Activated CD4-positive, CD25-positive, alpha-beta regulatory T cell treated with anti-CD3 and anti-CD28 coated beads, Interleukin-2, amount 50 U/mL, for 24 hours (primary cell): Measurements from ENCODE around the gene THADA.

Experiments
- ATAC-seq, 2 donors: fragments of 150-1000 bp; cut with Tn5 transposase; one replicate each; pipeline ENCODE4 v1.10.0; 2021; ENCODE audit warnings: mild to moderate bottlenecking in 1 of 2, moderate library complexity in 1 of 2

THADA gene

GRCh38 chr2:43265421-43265820, 330.4 kb downstream of the THADA start:
- no peak for ATAC-seq

GRCh38 chr2:43265001-43265400, 330.8 kb downstream of the THADA start:
- no peak for ATAC-seq

GRCh38 chr2:43262951-43263350, 332.9 kb downstream of the THADA start:
- no peak for ATAC-seq

- no peak for ATAC-seq
Observed at GRCh38 chr2:43262239-43262638, 333.6 kb downstream of the THADA start.

- no peak for ATAC-seq
Observed at GRCh38 chr2:43259512-43259911, 336.3 kb downstream of the THADA start.

- no peak for ATAC-seq
Observed at GRCh38 chr2:43258547-43259156, 337.2 kb downstream of the THADA start.

- no peak for ATAC-seq
Observed at GRCh38 chr2:43255296-43255910, 340.4 kb downstream of the THADA start.

- ATAC-seq = no peak
Observed at GRCh38 chr2:43254331-43254730, 341.5 kb downstream of the THADA start.

- no peak for ATAC-seq
Observed at GRCh38 chr2:43251171-43251731, 344.6 kb downstream of the THADA start.

GRCh38 chr2:43250015-43250414, 345.8 kb downstream of the THADA start:
- no peak for ATAC-seq

- ATAC-seq = no peak
Observed at GRCh38 chr2:43248621-43249020, 347.2 kb downstream of the THADA start.

- no peak for ATAC-seq
Observed at GRCh38 chr2:43246641-43247040, 349.2 kb downstream of the THADA start.

- ATAC-seq = no peak
Observed at GRCh38 chr2:43241558-43241957, 354.3 kb downstream of the THADA start.

GRCh38 chr2:43240766-43241150, 355.1 kb downstream of the THADA start:
- ATAC-seq = no peak

GRCh38 chr2:43239981-43240765, 355.7 kb downstream of the THADA start:
- ATAC-seq = no peak

GRCh38 chr2:43238813-43239212, 357.0 kb downstream of the THADA start:
- no peak for ATAC-seq

- ATAC-seq = no peak
Observed at GRCh38 chr2:43238176-43238575, 357.7 kb downstream of the THADA start.

- ATAC-seq = no peak
Observed at GRCh38 chr2:43233218-43234212, 362.3 kb downstream of the THADA start.

GRCh38 chr2:43230951-43231827, 364.6 kb downstream of the THADA start:
- ATAC-seq = no peak

- no peak for ATAC-seq
Observed at GRCh38 chr2:43230351-43230885, 365.4 kb downstream of the THADA start.
